Caco-2 (cell line): ENCODE measurements around the gene CEP164. TPM values are rescaled to one million over a fixed set of nuclear protein-coding genes. Genes with fewer than 3 reads are reported as not detected.

Experiments used
- BruUV-seq: library from RNA; stranded (reverse); fragments of 400-500 nt; replicated peaks from 2 replicates; lab custom pipeline; 2021; lab: Mats Ljungman, UMichigan
- CTCF ChIA-PET: fragments of 300-600 bp; sonication (Branson Sonifier 250); formaldehyde crosslinking; loops from one replicate; lab custom pipeline; 2022; ENCODE audit warnings: antibody characterized with exemption; lab: Charles Lee
- POLR2A ChIA-PET: fragments of 300-600 bp; sonication (Branson Sonifier 250); formaldehyde crosslinking; loops from one replicate; lab custom pipeline; 2022; ENCODE audit warnings: antibody characterized with exemption; lab: Charles Lee
- DNase-seq, 2 experiments: peaks; one replicate each; pipeline versions ENCODE4 v3.0.0 to v3.0.0-alpha.2; 2020 to 2022
- H3K27me3 ChIP-seq: replicated peaks from 2 replicates; pipeline ENCODE4 v1.6.0; 2011; ENCODE audit warnings: low read length; ENCODE audit not compliant: control insufficient read depth, insufficient read depth
- H3K36me3 ChIP-seq: 2 replicates; pipeline ENCODE4 v1.5.1; 2011; ENCODE audit warnings: low read length; ENCODE audit not compliant: control insufficient read depth, insufficient read depth
- H3K4me1 ChIP-seq: fragments of 250-450 bp; sonication (Bioruptor Pico); 2 replicates; pipeline ENCODE4 v1.5.1; 2020; ENCODE audit warnings: mild to moderate bottlenecking
- H3K4me3 ChIP-seq: 2 replicates; pipeline ENCODE4 v1.5.1; 2011; ENCODE audit warnings: low read depth, mild to moderate bottlenecking, control low read depth, low read length
- H3K9me3 ChIP-seq: fragments of 250-450 bp; sonication (Bioruptor Pico); 2 replicates; pipeline ENCODE4 v1.5.1; 2020; ENCODE audit warnings: mild to moderate bottlenecking, moderate library complexity
- H3K27ac Mint-ChIP-seq: one replicate; pipeline ENCODE4 v1.8.0; 2022; ENCODE audit warnings: mixed read lengths; ENCODE audit not compliant: unreplicated experiment
- H3K27me3 Mint-ChIP-seq: one replicate; pipeline ENCODE4 v1.8.0; 2022; ENCODE audit warnings: mixed read lengths; ENCODE audit not compliant: insufficient read depth, unreplicated experiment
- H3K36me3 Mint-ChIP-seq: one replicate; pipeline ENCODE4 v1.8.0; 2022; ENCODE audit warnings: mild to moderate bottlenecking, mixed read lengths; ENCODE audit not compliant: insufficient read depth, unreplicated experiment
- H3K4me1 Mint-ChIP-seq: one replicate; pipeline ENCODE4 v1.8.0; 2022; ENCODE audit warnings: low read depth, mixed read lengths; ENCODE audit not compliant: unreplicated experiment
- H3K4me3 Mint-ChIP-seq: one replicate; pipeline ENCODE4 v1.8.0; 2022; ENCODE audit warnings: mild to moderate bottlenecking, moderate library complexity, mixed read lengths; ENCODE audit not compliant: unreplicated experiment
- H3K9me3 Mint-ChIP-seq: one replicate; pipeline ENCODE4 v1.8.0; 2022; ENCODE audit warnings: mixed read lengths; ENCODE audit not compliant: unreplicated experiment
- CTCF ChIP-seq, 2 experiments: fragments of 200-600 bp in 1 of 2; IDR thresholded peaks; 1 replicate in 1 of 2; 2 replicates in 1 of 2; pipeline versions ENCODE4 v1.5.1 to v1.8.0; 2011 to 2022; ENCODE audit warnings: antibody characterized with exemption in 1 of 2, control low read depth in 1 of 2, inconsistent platforms in 1 of 2, low read depth in 1 of 2, low read length in 1 of 2, mild to moderate bottlenecking in 1 of 2, moderate library complexity in 1 of 2; ENCODE audit not compliant: insufficient read depth in 1 of 2, severe bottlenecking in 1 of 2, unreplicated experiment in 1 of 2
- intact Hi-C: fragments of 100-400 bp; cut with micrococcal nuclease; formaldehyde crosslinking; loops from one replicate; pipeline ENCODE4 v1.10.0; 2022; ENCODE audit not compliant: unreplicated experiment
- total RNA-seq: library from RNA; stranded (reverse); gene quantifications from 2 replicates; pipeline ENCODE4 v1.2.3, GENCODE V29; 2022

CEP164 gene
- total RNA-seq, 1 experiment from 2014 or later = 48.9 TPM

DNA sequence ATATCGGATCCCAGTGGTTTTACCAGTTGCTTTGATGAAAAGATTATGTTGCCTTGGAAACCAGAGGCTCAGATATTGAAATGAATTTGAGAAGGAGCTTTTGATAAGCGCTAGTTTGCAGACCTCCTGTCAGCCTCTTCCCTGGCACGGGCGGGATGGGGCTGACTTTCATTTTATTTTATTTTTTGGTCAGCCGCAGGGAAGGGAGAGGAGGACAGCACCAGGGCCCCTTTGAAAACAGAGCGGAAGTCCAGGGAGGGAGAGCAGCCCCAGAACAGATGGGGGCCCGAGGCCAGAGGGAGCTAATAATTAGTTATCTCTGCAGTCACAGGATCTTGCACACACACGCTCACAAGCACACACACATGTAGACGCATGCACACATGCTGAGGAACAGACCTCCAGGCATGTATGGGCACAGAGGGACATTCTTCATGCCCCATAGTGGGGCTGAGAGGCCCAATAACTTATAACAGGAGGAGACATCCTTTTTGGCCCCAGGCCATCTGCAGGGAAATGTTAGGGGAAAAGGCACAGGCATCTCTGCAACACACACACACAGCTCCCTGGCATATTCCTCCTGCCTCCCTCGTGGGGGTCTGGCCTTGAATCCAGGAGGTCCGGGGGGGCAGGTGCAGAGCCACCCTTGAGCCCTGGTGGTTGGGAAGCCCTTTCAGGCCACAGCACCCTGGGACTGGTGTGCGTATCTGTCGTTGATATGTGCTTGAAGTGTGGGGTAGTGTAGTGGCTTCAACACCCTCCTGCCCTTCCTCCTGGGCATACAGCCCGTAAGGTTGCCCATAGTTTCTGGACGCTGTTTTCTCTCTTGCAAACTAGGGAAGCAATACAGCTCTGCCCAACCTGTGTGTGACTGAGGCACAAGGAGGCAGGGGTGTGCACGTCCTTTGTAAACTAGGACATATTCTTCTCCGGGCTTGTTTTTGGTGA is 117.3 kb downstream of the CEP164 start:
- DNase-seq = no peak
- Histone ChIP-seq H3K4me3 (no peak overlapping the region), H3K36me3 (no peaks in the 10 kb centered on the region), H3K27me3 (no peaks in the 10 kb centered on the region; the same call in 1 of the 2 replicates), H3K9me3 (no peaks in the 10 kb centered on the region), H3K4me1 (no peaks in the 10 kb centered on the region)
- no TSS peak for BruUV-seq
- CTCF ChIA-PET = interaction anchor here (0.6 to 4.2 kb wide), 6 partner anchors 11 to 374 kb away, joined by 3 to 43 read pairs (median 4); no protein-coding TSS in a partner anchor
- H3K27me3 Mint-ChIP-seq = peaks cover 34% of the 10 kb centered on the region
- no peak overlapping the region for H3K27ac Mint-ChIP-seq
- H3K4me3 Mint-ChIP-seq = no peak overlapping the region
- POLR2A ChIA-PET = no interaction called here
- TF ChIP-seq CTCF (IDR thresholded peaks at IDR 0.05; ENCODE audit: insufficient read depth in 1 of 2, low read depth in 1 of 2, low read length in 1 of 2, severe bottlenecking in 1 of 2, unreplicated experiment in 1 of 2) = no peak
- intact Hi-C loops = loop anchor here (5.0 kb wide), 1 partner anchor 167 kb away; no protein-coding TSS in a partner anchor
- H3K36me3 Mint-ChIP-seq = no peaks in the 10 kb centered on the region
- H3K9me3 Mint-ChIP-seq = no peaks in the 10 kb centered on the region
- H3K4me1 Mint-ChIP-seq = no peaks in the 10 kb centered on the region

DNA sequence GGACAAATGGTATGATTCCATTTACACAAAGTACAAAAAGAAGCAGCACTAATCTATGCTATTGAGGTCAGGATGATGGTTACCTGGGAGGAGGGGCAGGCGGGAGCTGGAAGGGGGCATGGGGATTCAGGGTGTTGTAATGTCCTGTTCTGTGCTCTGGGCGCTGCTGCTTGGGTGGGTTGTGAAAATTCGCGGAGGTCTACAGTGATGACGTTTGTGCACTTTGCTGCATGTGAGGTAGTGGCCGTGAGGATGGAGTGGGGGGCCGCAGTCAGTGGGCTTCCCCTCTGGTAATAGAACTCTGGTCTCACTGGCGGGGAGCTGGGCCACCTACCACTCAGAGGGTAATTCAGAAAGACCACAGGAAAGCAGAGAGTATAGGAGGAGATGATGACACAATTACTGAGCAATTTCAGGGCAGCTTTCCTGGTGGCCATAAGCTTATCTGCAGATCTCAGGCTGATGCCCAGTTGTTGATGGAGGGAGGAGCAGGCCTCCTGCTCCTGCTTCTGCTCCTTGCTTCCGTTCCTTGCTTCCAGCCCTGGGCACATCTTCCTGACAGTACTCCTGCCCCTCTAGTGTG is 121.5 kb downstream of the CEP164 start:
- ChIA-PET CTCF (interaction anchor here (0.8 kb wide), 1 partner anchor 121 kb away, joined by 3 read pairs; the partner anchor contains the start of gene CEP164), POLR2A (no interaction called here)
- no peaks in the 10 kb centered on the region for H3K4me1 Mint-ChIP-seq
- Histone ChIP-seq H3K4me1 (no peaks in the 10 kb centered on the region), H3K27me3 (no peaks in the 10 kb centered on the region; the same call in 1 of the 2 replicates), H3K9me3 (peaks cover 6% of the 10 kb centered on the region; the same call in 1 of the 2 replicates), H3K36me3 (no peaks in the 10 kb centered on the region), H3K4me3 (no peak overlapping the region)
- H3K27ac Mint-ChIP-seq = no peak overlapping the region
- H3K27me3 Mint-ChIP-seq = peaks cover 23% of the 10 kb centered on the region
- no peak for TF ChIP-seq CTCF (IDR thresholded peaks at IDR 0.05; ENCODE audit: insufficient read depth in 1 of 2, low read depth in 1 of 2, low read length in 1 of 2, severe bottlenecking in 1 of 2, unreplicated experiment in 1 of 2)
- intact Hi-C loops = no loop called here
- no peaks in the 10 kb centered on the region for H3K36me3 Mint-ChIP-seq
- DNase-seq = no peak
- BruUV-seq = no TSS peak
- H3K4me3 Mint-ChIP-seq = no peak overlapping the region
- H3K9me3 Mint-ChIP-seq = peaks cover 7% of the 10 kb centered on the region

- Histone ChIP-seq H3K4me1 (no peaks in the 10 kb centered on the region), H3K36me3 (no peaks in the 10 kb centered on the region), H3K27me3 (0 out of 2 replicates have a peak, but pooled peaks cover 1% of the 10 kb centered on the region), H3K4me3 (no peak overlapping the region), H3K9me3 (peaks cover 10% of the 10 kb centered on the region; the same call in 1 of the 2 replicates)
- Mint-ChIP-seq H3K4me3 (no peak overlapping the region), H3K9me3 (peaks cover 14% of the 10 kb centered on the region), H3K27me3 (peaks cover 21% of the 10 kb centered on the region), H3K4me1 (no peaks in the 10 kb centered on the region), H3K36me3 (no peaks in the 10 kb centered on the region), H3K27ac (no peak overlapping the region)
- DNase-seq = no peak
- CTCF ChIA-PET = interaction anchor here (0.6 kb wide), 1 partner anchor 11 kb away, joined by 7 read pairs; no protein-coding TSS in a partner anchor
- BruUV-seq = no TSS peak
- TF ChIP-seq CTCF (IDR thresholded peaks at IDR 0.05; ENCODE audit: insufficient read depth in 1 of 2, low read depth in 1 of 2, low read length in 1 of 2, severe bottlenecking in 1 of 2, unreplicated experiment in 1 of 2) = no peak
- intact Hi-C loops = no loop called here
- POLR2A ChIA-PET = no interaction called here
Observed at GRCh38 chr11:117453886-117454563, 126.4 kb downstream of the CEP164 start.
